Measurements from ENCODE around the gene AIFM2.

- TF ChIP-seq CTCF (IDR thresholded peaks at IDR 0.05; ENCODE audit: low read depth, low read length, poor library complexity, severe bottlenecking) (no peak), EZH2phosphoT487 (IDR thresholded peaks at IDR 0.05; ENCODE audit: borderline replicate concordance, low read length) (no peak)
These were observed 11.9 kb upstream of the AIFM2 start for GRCh38 chr10:70144372-70145110.

All from DOHH2 (cell line).